Liver (tissue), 9 donors: ENCODE data around the gene IL1R2. TPM values are rescaled to one million over a fixed set of nuclear protein-coding genes. Genes with fewer than 3 reads are reported as not detected.

Experiments used
- DNase-seq: peaks from one replicate; pipeline ENCODE4 v3.0.0-alpha.2; 2017; ENCODE audit warnings: low spot score
- H3K27ac ChIP-seq, 2 donors: one replicate each; pipeline ENCODE4 v1.7.0; 2013; ENCODE audit warnings: inconsistent platforms in 2 of 2, low read length in 2 of 2, control low read depth in 1 of 2, low read depth in 1 of 2, mild to moderate bottlenecking in 1 of 2
- H3K27me3 ChIP-seq, 4 donors: one replicate each; pipeline versions ENCODE4 v1.6.1 to v1.7.0; 2013; ENCODE audit warnings: low read length in 3 of 4, inconsistent platforms in 1 of 4, mild to moderate bottlenecking in 1 of 4, moderate library complexity in 1 of 4; ENCODE audit not compliant: control insufficient read depth in 4 of 4, insufficient read depth in 4 of 4
- H3K36me3 ChIP-seq, 4 donors: one replicate each; pipeline versions ENCODE4 v1.6.1 to v1.7.0; 2013; ENCODE audit warnings: low read length in 3 of 4, mild to moderate bottlenecking in 3 of 4, low read depth in 1 of 4, moderate library complexity in 1 of 4; ENCODE audit not compliant: control insufficient read depth in 4 of 4, insufficient read depth in 3 of 4
- H3K4me1 ChIP-seq, 4 donors: one replicate each; pipeline versions ENCODE4 v1.6.1 to v1.7.0; 2013; ENCODE audit warnings: low read length in 3 of 4, mild to moderate bottlenecking in 3 of 4, moderate library complexity in 1 of 4; ENCODE audit not compliant: control insufficient read depth in 4 of 4, insufficient read depth in 4 of 4
- H3K4me3 ChIP-seq, 3 donors: one replicate each; pipeline versions ENCODE4 v1.6.1 to v1.7.0; 2013; ENCODE audit warnings: low read length in 3 of 3, control low read depth in 1 of 3, low read depth in 1 of 3, mild to moderate bottlenecking in 1 of 3
- H3K9ac ChIP-seq, 2 donors: one replicate each; pipeline ENCODE4 v1.7.0; 2013; ENCODE audit warnings: low read length in 2 of 2, mild to moderate bottlenecking in 2 of 2, moderate library complexity in 2 of 2, control low read depth in 1 of 2, low read depth in 1 of 2
- H3K9me3 ChIP-seq, 4 donors: one replicate each; pipeline versions ENCODE4 v1.6.1 to v1.7.0; 2013; ENCODE audit warnings: low read length in 3 of 4; ENCODE audit not compliant: control insufficient read depth in 4 of 4
- EGR1 ChIP-seq, 2 donors: IDR thresholded peaks; 2 replicates each; pipeline ENCODE4 v1.6.1; 2016 to 2018; ENCODE audit warnings: antibody characterized with exemption in 2 of 2, low read depth in 2 of 2
- FOXA1 ChIP-seq: IDR thresholded peaks from 2 replicates; pipeline ENCODE4 v1.6.1; 2016; ENCODE audit warnings: antibody characterized with exemption
- FOXA2 ChIP-seq: IDR thresholded peaks from 2 replicates; pipeline ENCODE4 v1.6.1; 2016; ENCODE audit warnings: antibody characterized with exemption
- GABPA ChIP-seq, 2 donors: IDR thresholded peaks in 1 of 2; conservative IDR thresholded peaks in 1 of 2; 2 replicates each; pipeline ENCODE4 v1.6.1; 2016; ENCODE audit warnings: antibody characterized with exemption in 2 of 2, mild to moderate bottlenecking in 1 of 2, moderate library complexity in 1 of 2
- HNF4G ChIP-seq: IDR thresholded peaks from 2 replicates; pipeline ENCODE4 v1.6.1; 2016; ENCODE audit warnings: antibody characterized with exemption
- NR2F2 ChIP-seq: IDR thresholded peaks from 2 replicates; pipeline ENCODE4 v1.6.1; 2016; ENCODE audit warnings: antibody characterized with exemption
- RAD21 ChIP-seq, 2 donors: IDR thresholded peaks; 2 replicates each; pipeline ENCODE4 v1.6.1; 2016; ENCODE audit warnings: antibody characterized with exemption in 2 of 2, mild to moderate bottlenecking in 2 of 2
- RXRA ChIP-seq, 2 donors: IDR thresholded peaks; 2 replicates each; pipeline ENCODE4 v1.6.1; 2017 to 2018; ENCODE audit warnings: antibody characterized with exemption in 2 of 2, mild to moderate bottlenecking in 1 of 2
- SP1 ChIP-seq: IDR thresholded peaks from 2 replicates; pipeline ENCODE4 v1.6.1; 2018; ENCODE audit warnings: antibody characterized with exemption, mild to moderate bottlenecking
- TAF1 ChIP-seq: conservative IDR thresholded peaks from 2 replicates; pipeline ENCODE4 v1.6.1; 2016; ENCODE audit warnings: antibody characterized with exemption, mild to moderate bottlenecking
- WGBS: extraction: QIAGEN DNeasy Blood & Tissue Kit; methylation state at CpG from one replicate; pipeline ENCODE4 v1.1.7; 2013; 5-methylcytosine and 5-hydroxymethylcytosine counted together
- polyA plus RNA-seq, 2 donors: library from polyadenylated mRNA; stranded (reverse) in 1 of 2; unstranded in 1 of 2; fragments of 200-250 nt in 1 of 2; fragments of >200 nt in 1 of 2; fragmentation: Nextera tagmentation in 1 of 2; extraction: Ambion mirVana in 1 of 2; gene quantifications; one replicate each; pipeline versions ENCODE4 v1.2.1 to v1.2.3, GENCODE V29; 2013 to 2015
- total RNA-seq, 2 donors: library from RNA; depleted of rRNA; stranded (reverse); fragments of >200 nt; gene quantifications; one replicate each; pipeline ENCODE4 v1.2.3, GENCODE V29; 2014
- TF ChIP-seq, protein P1 (sequence below): IDR thresholded peaks from 2 replicates; pipeline ENCODE4 v1.6.1; 2016; ENCODE audit warnings: antibody characterized with exemption
- TF ChIP-seq, protein P2 (sequence below): IDR thresholded peaks from 2 replicates; pipeline ENCODE4 v1.6.1; 2016; ENCODE audit warnings: antibody characterized with exemption
- donor health status: healthy.
- donor health status: healthy.
- donor health status: healthy.
- donor health status: healthy.
- donor health status: healthy.

Gene IL1R2
- total and polyA plus RNA-seq, 4 donors, result 3.7 to 28.2 (median 7.3) TPM

DNA sequence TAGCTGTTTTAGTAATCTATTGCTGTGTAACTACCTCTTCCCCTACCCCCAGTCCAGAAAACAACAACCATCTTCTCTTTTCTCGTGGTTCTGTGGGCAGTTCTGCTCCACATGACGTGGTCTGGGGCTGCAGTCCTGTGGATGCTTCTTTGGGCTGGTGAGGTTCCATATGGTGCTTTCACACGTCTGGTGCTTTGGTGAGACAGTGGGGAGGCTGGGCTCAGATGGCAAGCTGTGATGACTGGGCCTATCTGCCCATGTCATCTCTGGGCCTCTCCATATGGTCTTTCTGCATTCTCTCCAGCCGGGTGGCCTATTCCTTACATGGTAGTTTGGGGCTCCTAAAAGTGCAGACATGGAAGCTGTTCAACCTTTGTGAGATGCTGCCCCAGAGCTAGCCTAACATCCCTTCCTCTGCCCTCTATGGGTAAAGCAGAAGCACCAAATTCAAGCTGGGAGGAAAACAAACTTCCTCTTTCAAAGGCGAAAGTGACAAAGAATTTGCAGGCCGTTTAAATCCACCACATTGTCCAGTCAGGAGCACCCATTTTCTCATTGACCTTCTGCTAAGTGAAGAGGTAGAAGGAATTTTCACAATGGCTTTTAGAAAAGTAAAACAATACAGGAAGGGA is 82.5 kb downstream of the IL1R2 start:
- Histone ChIP-seq H3K4me1 (peaks cover 6 to 14% (median 11%) of the 10 kb centered on the region in 4 donors), H3K36me3 (no peaks in the 10 kb centered on the region), H3K9me3 (no peaks in the 10 kb centered on the region), H3K27me3 (no peaks in the 10 kb centered on the region), H3K9ac (no peak overlapping the region), H3K4me3 (no peak overlapping the region), H3K27ac (no peak overlapping the region)
- no peak for DNase-seq
- 78% methylated on average over 6 of the region's 6 CpGs for WGBS
- no peak for TF ChIP-seq GABPA (IDR thresholded peaks at IDR 0.05 in 1 of 2, conservative IDR thresholded peaks at IDR 0.05 in 1 of 2)
- peak; percentile 42 to 52 for TF ChIP-seq RAD21 (IDR thresholded peaks at IDR 0.05)

DNA sequence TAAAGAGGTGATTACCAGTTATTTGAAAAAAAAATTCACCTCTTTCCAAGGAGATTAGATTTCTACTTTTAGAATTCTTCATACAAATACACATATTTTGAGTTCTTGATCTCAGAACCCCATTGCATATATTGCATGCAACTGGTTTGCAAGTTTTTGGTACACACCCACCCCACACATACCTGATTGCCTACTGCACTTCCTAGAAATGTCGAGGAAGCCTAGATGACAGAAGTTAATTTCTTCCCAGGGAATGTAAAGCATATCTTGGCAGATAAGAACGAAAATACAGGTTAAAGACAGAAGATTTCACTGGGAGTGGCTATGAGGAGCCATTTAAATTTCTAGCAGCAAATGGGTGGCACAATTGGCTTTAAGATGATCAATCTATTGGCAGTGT is 83.7 kb downstream of the IL1R2 start:
- H3K4me1 ChIP-seq, result peaks cover 2 to 8% (median 5%) of the 10 kb centered on the region in 4 donors
- H3K27ac ChIP-seq, result no peak overlapping the region
- WGBS, result 89% methylated on average over 2 of the region's 2 CpGs
- no peaks in the 10 kb centered on the region for H3K9me3 ChIP-seq
- no peaks in the 10 kb centered on the region for H3K27me3 ChIP-seq
- H3K4me3 ChIP-seq, result no peak overlapping the region
- DNase-seq, result no peak
- TF ChIP-seq FOXA2 (no peak), TAF1 (no peak), HNF4G (no peak), SP1 (no peak), RAD21 (IDR thresholded peaks at IDR 0.05) (no peak), FOXA1 (no peak), NR2F2 (no peak), EGR1 (IDR thresholded peaks at IDR 0.05; ENCODE audit: low read depth in 2 of 2) (no peak), RXRA (IDR thresholded peaks at IDR 0.05) (no peak)
- TF ChIP-seq, protein P1, sequence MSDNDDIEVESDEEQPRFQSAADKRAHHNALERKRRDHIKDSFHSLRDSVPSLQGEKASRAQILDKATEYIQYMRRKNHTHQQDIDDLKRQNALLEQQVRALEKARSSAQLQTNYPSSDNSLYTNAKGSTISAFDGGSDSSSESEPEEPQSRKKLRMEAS, result no peak
- TF ChIP-seq, protein P2, sequence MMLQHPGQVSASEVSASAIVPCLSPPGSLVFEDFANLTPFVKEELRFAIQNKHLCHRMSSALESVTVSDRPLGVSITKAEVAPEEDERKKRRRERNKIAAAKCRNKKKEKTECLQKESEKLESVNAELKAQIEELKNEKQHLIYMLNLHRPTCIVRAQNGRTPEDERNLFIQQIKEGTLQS, result no peak
- H3K9ac ChIP-seq, result no peak overlapping the region
- H3K36me3 ChIP-seq, result no peaks in the 10 kb centered on the region

DNA sequence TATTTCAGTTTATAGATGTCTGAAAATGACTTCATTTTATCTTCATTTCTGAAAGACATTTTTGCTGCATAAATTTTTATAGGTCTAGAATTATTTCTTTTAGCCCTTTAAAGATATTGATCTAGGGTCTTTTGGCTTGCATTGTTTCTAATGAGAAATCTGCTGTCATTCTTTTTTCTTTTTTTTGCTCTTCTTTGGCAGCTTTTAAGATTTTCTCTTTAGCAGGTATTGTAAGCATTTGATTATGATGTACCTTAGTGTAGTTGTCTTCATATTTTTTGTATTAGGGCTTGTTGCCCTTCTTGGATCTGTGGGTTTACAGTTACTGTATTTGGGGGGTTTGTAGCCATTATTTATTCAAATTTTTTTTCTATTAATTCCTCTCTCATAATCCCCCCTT is 84.8 kb downstream of the IL1R2 start:
- Histone ChIP-seq H3K27ac (no peak overlapping the region), H3K27me3 (no peaks in the 10 kb centered on the region), H3K4me3 (no peak overlapping the region), H3K9me3 (no peaks in the 10 kb centered on the region), H3K36me3 (no peaks in the 10 kb centered on the region), H3K9ac (no peak overlapping the region), H3K4me1 (peaks cover 0 to 5% (median 3%) of the 10 kb centered on the region in 4 donors)
- DNase-seq, result no peak
- TF ChIP-seq, protein P1, result no peak
- no peak for TF ChIP-seq FOXA1

Other genes with a start within 250 kb of the IL1R2 start
- gene IL1R1, start 150.8 kb downstream of the IL1R2 start, total RNA-seq, result 10 to 100 TPM; 20.7 to 49.3 TPM
- gene IL1R1, start 150.8 kb downstream of the IL1R2 start, polyA plus RNA-seq, result 10 to 100 TPM; 14.0 to 38.2 TPM
- 1 to 10 TPM in 1 of 2 donors, under 1 TPM in 1; 0.98 to 1.3 TPM for gene IL1RL2, start 195.1 kb downstream of the IL1R2 start, total RNA-seq
- gene IL1RL2, start 195.1 kb downstream of the IL1R2 start, polyA plus RNA-seq, result 1 to 10 TPM; 1.3 to 2.0 TPM